GM12878 (cell line): Measurements from ENCODE around the gene TRANK1. TPM values are rescaled to one million over a fixed set of nuclear protein-coding genes. Genes with fewer than 3 reads are reported as not detected.

ENCODE experiments used
- ATAC-seq: fragments of 200-7000 bp; cut with Tn5 transposase; 3 replicates; pipeline ENCODE4 v1.9.1; 2020; ENCODE audit warnings: mild to moderate bottlenecking, moderate library complexity
- BruUV-seq: library from RNA; stranded (reverse); fragments of 400-500 nt; replicated peaks from 2 replicates; lab custom pipeline; 2021; lab: Mats Ljungman, UMichigan
- CTCF ChIA-PET: fragments of 300-600 bp; sonication (Branson Sonifier 250); formaldehyde crosslinking; extraction: SDS; loops from one replicate; lab custom pipeline; 2021; ENCODE audit warnings: inconsistent platforms; lab: Yijun Ruan, JAX
- POLR2A ChIA-PET: fragments of 350-600 bp; formaldehyde crosslinking; extraction: SDS; loops from one replicate; lab custom pipeline; 2021; ENCODE audit warnings: inconsistent platforms; lab: Charles Lee
- RAD21 ChIA-PET: fragments of 300-600 bp; sonication (Branson Sonifier 250); formaldehyde crosslinking; loops from one replicate; lab custom pipeline; 2023; ENCODE audit warnings: antibody characterized with exemption; ENCODE audit not compliant: unreplicated experiment; lab: Charles Lee
- SMC1A ChIA-PET: fragments of 300-600 bp; sonication (Branson Sonifier 250); formaldehyde crosslinking; loops from one replicate; lab custom pipeline; 2023; ENCODE audit not compliant: unreplicated experiment, uncharacterized antibody; lab: Charles Lee
- DNase-seq: peaks from one replicate; pipeline ENCODE4 v3.0.0-alpha.2; 2011; ENCODE audit warnings: low read depth, low spot score
- FAIRE-seq: peaks from 3 replicates; lab custom pipeline; 2011; peaks lifted over from hg19 to GRCh38; lab: Jason Lieb, UNC
- H2AFZ ChIP-seq: 2 replicates; pipeline ENCODE4 v1.6.0; 2011; ENCODE audit warnings: low read depth, low read length, control low read depth; ENCODE audit not compliant: control insufficient read depth
- H3K27ac ChIP-seq: 2 replicates; pipeline ENCODE4 v1.5.1; 2011; ENCODE audit warnings: control low read depth; ENCODE audit not compliant: control insufficient read depth, insufficient read depth
- H3K27me3 ChIP-seq, 2 experiments: replicated peaks in 1 of 2; 2 replicates each; pipeline versions ENCODE4 v1.6.0 to v1.6.1; 2011; ENCODE audit warnings: low read length in 1 of 2; ENCODE audit not compliant: control insufficient read depth in 2 of 2, insufficient read depth in 2 of 2
- H3K36me3 ChIP-seq, 2 experiments: 2 replicates each; pipeline ENCODE4 v1.5.1; 2011; ENCODE audit warnings: low read length in 1 of 2; ENCODE audit not compliant: control insufficient read depth in 2 of 2, insufficient read depth in 2 of 2
- H3K4me1 ChIP-seq: 2 replicates; pipeline ENCODE4 v1.6.1; 2011; ENCODE audit warnings: mild to moderate bottlenecking, low read length, moderate library complexity, mixed read lengths; ENCODE audit not compliant: control insufficient read depth, insufficient read depth
- H3K4me2 ChIP-seq: 2 replicates; pipeline ENCODE4 v1.6.0; 2011; ENCODE audit warnings: control low read depth; ENCODE audit not compliant: control insufficient read depth, insufficient read depth
- H3K4me3 ChIP-seq: fragments of 200-600 bp; sonication (generic); 2 replicates; pipeline ENCODE4 v1.5.1; 2016
- H3K79me2 ChIP-seq: 2 replicates; pipeline ENCODE4 v1.6.0; 2011; ENCODE audit warnings: low read length; ENCODE audit not compliant: control insufficient read depth, insufficient read depth
- H3K9ac ChIP-seq: 2 replicates; pipeline ENCODE4 v1.8.0; 2011; ENCODE audit warnings: low read length, control low read depth, mixed read lengths; ENCODE audit not compliant: control insufficient read depth, insufficient read depth
- H3K9me3 ChIP-seq: replicated peaks from 3 replicates; pipeline ENCODE4 v1.5.1; 2011; ENCODE audit warnings: mild to moderate bottlenecking, low read length; ENCODE audit not compliant: control insufficient read depth, insufficient read depth
- H4K20me1 ChIP-seq: 2 replicates; pipeline ENCODE4 v1.6.0; 2011; ENCODE audit not compliant: control insufficient read depth, insufficient read depth
- KAT2A ChIP-seq: conservative IDR thresholded peaks from 2 replicates; pipeline ENCODE4 v1.6.1; 2011; ENCODE audit warnings: low read depth, low read length; ENCODE audit not compliant: control insufficient read depth
- MXI1 ChIP-seq: fragments of 150-350 bp; IDR thresholded peaks from 2 replicates; pipeline ENCODE4 v1.6.1; 2011; ENCODE audit warnings: low read depth, mild to moderate bottlenecking, inconsistent platforms, low read length, improper control_type of control experiment
- NRF1 ChIP-seq: conservative IDR thresholded peaks from 2 replicates; pipeline ENCODE4 v1.6.1; 2011; ENCODE audit warnings: mild to moderate bottlenecking, low read depth, low read length, improper control_type of control experiment
- POLR2AphosphoS5 ChIP-seq: IDR thresholded peaks from 2 replicates; pipeline ENCODE4 v1.6.1; 2011; ENCODE audit warnings: mild to moderate bottlenecking, low read length, inconsistent platforms
- RELA ChIP-seq: fragments of 450-650 bp; IDR thresholded peaks from 2 replicates; pipeline ENCODE4 v1.8.0; 2014; ENCODE audit warnings: borderline replicate concordance; ENCODE audit not compliant: partially characterized antibody
- SIX5 ChIP-seq: IDR thresholded peaks from 2 replicates; pipeline ENCODE4 v1.6.1; 2011; ENCODE audit warnings: mild to moderate bottlenecking, low read depth, low read length, moderate library complexity; ENCODE audit not compliant: severe bottlenecking
- SPI1 ChIP-seq: IDR thresholded peaks from 2 replicates; pipeline ENCODE4 v1.6.1; 2011; ENCODE audit warnings: low read depth, mild to moderate bottlenecking, low read length, moderate library complexity, borderline replicate concordance; ENCODE audit not compliant: insufficient read depth
- STAT1 ChIP-seq: fragments of 450-650 bp; conservative IDR thresholded peaks from 2 replicates; pipeline ENCODE4 v1.6.1; 2014; ENCODE audit warnings: antibody characterized with exemption, mild to moderate bottlenecking
- ZNF687 ChIP-seq: fragments of 450-650 bp; IDR thresholded peaks from 2 replicates; pipeline ENCODE4 v1.6.1; 2017; ENCODE audit warnings: mild to moderate bottlenecking, moderate library complexity
- WGBS: methylation state at CpG from one replicate; pipeline ENCODE4 v1.1.6; 2016; ENCODE audit warnings: low lambda C conversion rate; ENCODE audit not compliant: insufficient replicate concordance, insufficient coverage; ENCODE audit errors: missing lambda C conversion rate; 5-methylcytosine and 5-hydroxymethylcytosine counted together
- in situ Hi-C: fragments of 300-500 bp; cut with MboI; formaldehyde crosslinking; loops from 9 replicates; pipeline ENCODE4 v1.14.3; 2018; ENCODE audit warnings: mixed read lengths
- intact Hi-C: fragments of 100-400 bp; cut with micrococcal nuclease; formaldehyde crosslinking; loops from one replicate; pipeline ENCODE4 v1.14.2; 2022; ENCODE audit not compliant: unreplicated experiment
- polyA plus RNA-seq, 11 experiments: library from polyadenylated mRNA; depleted of rRNA in 4 of 11; unstranded in 6 of 11; stranded (reverse) in 5 of 11; fragments of >200 nt; fragmentation: Nextera tagmentation in 4 of 11; fragmentation: Illumina TruSeq in 1 of 11; extraction: Ambion mirVana in 4 of 11; extraction: Trizol in 1 of 11; gene quantifications; 1 replicate in 1 of 11; 2 replicates in 10 of 11; pipeline versions ENCODE4 v1.2.1 to v1.2.3, GENCODE V29; 2011 to 2016; ENCODE audit warnings: inconsistent platforms in 2 of 11, missing spikeins in 2 of 11, low read depth in 1 of 11
- total RNA-seq, 4 experiments: library from RNA; depleted of rRNA in 3 of 4; stranded (reverse); fragments of >200 nt in 3 of 4; fragmentation: Illumina TruSeq in 1 of 4; extraction: Trizol in 1 of 4; gene quantifications; 2 replicates each; pipeline versions ENCODE4 v1.2.1 to v1.2.3, GENCODE V29; 2013 to 2021

TRANK1 gene
- total and polyA plus RNA-seq, 10 of the 15 experiments (the other 5 are each of a cell fraction or from before 2014, with no cell fraction given) = 0.46 to 8.8 (median 1.1) TPM

GRCh38 chr3:36786921-36787890, 157.6 kb downstream of the TRANK1 start:
- DNase-seq (no peak), ATAC-seq (no peak), FAIRE-seq (no peak)
- in situ Hi-C loops = no loop called here
- Histone ChIP-seq H2AFZ (no peak overlapping the region), H3K27ac (no peak overlapping the region), H3K36me3 (no peaks in the 10 kb centered on the region), H3K27me3 (peaks cover 0 to 2% of the 10 kb centered on the region in 2 experiments; a peak in 2 of 4 replicates), H3K79me2 (no peaks in the 10 kb centered on the region), H3K4me2 (no peak overlapping the region), H3K9ac (no peak overlapping the region), H3K9me3 (no peaks in the 10 kb centered on the region), H4K20me1 (no peaks in the 10 kb centered on the region), H3K4me1 (no peaks in the 10 kb centered on the region), H3K4me3 (no peak overlapping the region)
- SMC1A ChIA-PET = no interaction called here
- WGBS = 0% methylated on average over 3 of the region's 3 CpGs
- intact Hi-C loops = no loop called here
- RAD21 ChIA-PET = no interaction called here
- POLR2A ChIA-PET = no interaction called here
- CTCF ChIA-PET = no interaction called here
- peak; percentile 33; the same call in 1 of the 2 replicates for TF ChIP-seq SPI1
- no peak for TF ChIP-seq KAT2A
- no TSS peak for BruUV-seq

GRCh38 chr3:36784138-36784635, 160.7 kb downstream of the TRANK1 start:
- in situ Hi-C loops = no loop called here
- TF ChIP-seq MXI1 = no peak
- no peak for TF ChIP-seq POLR2AphosphoS5
- no peak for TF ChIP-seq ZNF687
- TF ChIP-seq SIX5 = no peak
- no peak for TF ChIP-seq NRF1
- TF ChIP-seq STAT1 = no peak
- TF ChIP-seq RELA = no peak

More at GRCh38 chr3:36784138-36784635, 160.7 kb downstream of the TRANK1 start:
- Histone ChIP-seq H3K9me3 (no peaks in the 10 kb centered on the region), H3K4me1 (no peaks in the 10 kb centered on the region), H2AFZ (no peak overlapping the region), H4K20me1 (no peaks in the 10 kb centered on the region), H3K36me3 (no peaks in the 10 kb centered on the region), H3K4me3 (no peak overlapping the region), H3K27ac (no peak overlapping the region), H3K27me3 (no peaks in the 10 kb centered on the region; a peak in 2 of 4 replicates), H3K79me2 (no peaks in the 10 kb centered on the region), H3K4me2 (no peak overlapping the region), H3K9ac (no peak overlapping the region)
- DNase-seq = no peak
- CTCF ChIA-PET = no interaction called here
- intact Hi-C loops = no loop called here
- RAD21 ChIA-PET = no interaction called here
- FAIRE-seq = no peak
- BruUV-seq = no TSS peak
- no peak for ATAC-seq
- 23% methylated on average over 3 of the region's 3 CpGs for WGBS
- SMC1A ChIA-PET = no interaction called here
- POLR2A ChIA-PET = no interaction called here
